Neural progenitor cell (in vitro differentiated cells): ENCODE measurements around the gene SQOR. TPM values are rescaled to one million over a fixed set of nuclear protein-coding genes. Genes with fewer than 3 reads are reported as not detected.

ENCODE experiments used
- DNase-seq: peaks from one replicate; pipeline ENCODE4 v3.0.0-alpha.2; 2016; ENCODE audit warnings: low spot score
- H2AFZ ChIP-seq: fragments of 200-600 bp; sonication (generic); replicated peaks from 2 replicates; pipeline ENCODE4 v1.6.1; 2016; ENCODE audit warnings: antibody characterized with exemption
- H3F3A ChIP-seq: fragments of 200-600 bp; sonication (generic); 2 replicates; pipeline ENCODE4 v1.6.1; 2016; ENCODE audit warnings: antibody characterized with exemption, low read depth
- H3K27ac ChIP-seq: fragments of 200-600 bp; sonication (generic); 2 replicates; pipeline ENCODE4 v1.5.1; 2016; ENCODE audit warnings: mild to moderate bottlenecking
- H3K27me3 ChIP-seq: fragments of 200-600 bp; sonication (generic); 2 replicates; pipeline ENCODE4 v1.6.1; 2016; ENCODE audit warnings: mild to moderate bottlenecking, moderate library complexity
- H3K36me3 ChIP-seq: fragments of 200-600 bp; sonication (generic); 2 replicates; pipeline ENCODE4 v1.5.1; 2016
- H3K4me1 ChIP-seq: fragments of 200-600 bp; sonication (generic); 2 replicates; pipeline ENCODE4 v1.6.1; 2016; ENCODE audit warnings: mixed run types
- H3K4me2 ChIP-seq: fragments of 200-600 bp; sonication (generic); 2 replicates; pipeline ENCODE4 v1.6.1; 2016
- H3K4me3 ChIP-seq: fragments of 200-600 bp; sonication (generic); 2 replicates; pipeline ENCODE4 v1.5.1; 2016
- H3K79me2 ChIP-seq: fragments of 200-600 bp; sonication (generic); 2 replicates; pipeline ENCODE4 v1.6.1; 2016; ENCODE audit warnings: low read depth
- H3K9ac ChIP-seq: fragments of 200-600 bp; sonication (generic); 2 replicates; pipeline ENCODE4 v1.6.1; 2016
- H3K9me3 ChIP-seq: fragments of 200-600 bp; sonication (generic); 2 replicates; pipeline ENCODE4 v1.5.1; 2016; ENCODE audit warnings: low read depth
- H4K20me1 ChIP-seq: fragments of 200-600 bp; sonication (generic); 2 replicates; pipeline ENCODE4 v1.6.1; 2016; ENCODE audit warnings: low read depth
- H3K27ac Mint-ChIP-seq: 3 replicates; pipeline ENCODE4 v1.8.0; 2021; ENCODE audit warnings: mixed read lengths
- H3K27me3 Mint-ChIP-seq: 2 replicates; pipeline ENCODE4 v1.8.0; 2022; ENCODE audit warnings: low read depth, mild to moderate bottlenecking, inconsistent platforms, moderate library complexity, mixed read lengths; ENCODE audit not compliant: insufficient read depth
- H3K36me3 Mint-ChIP-seq: 3 replicates; pipeline ENCODE4 v1.8.0; 2021; ENCODE audit warnings: mixed read lengths
- H3K4me1 Mint-ChIP-seq: 3 replicates; pipeline ENCODE4 v1.8.0; 2021; ENCODE audit warnings: mixed read lengths
- H3K4me3 Mint-ChIP-seq: 3 replicates; pipeline ENCODE4 v1.8.0; 2021; ENCODE audit warnings: mild to moderate bottlenecking, moderate library complexity, mixed read lengths
- H3K9me3 Mint-ChIP-seq: 3 replicates; pipeline ENCODE4 v1.8.0; 2020; ENCODE audit warnings: mixed read lengths
- CTCF ChIP-seq: fragments of 200-600 bp; sonication (generic); IDR thresholded peaks from 2 replicates; pipeline ENCODE4 v1.5.1; 2017; ENCODE audit warnings: antibody characterized with exemption, mild to moderate bottlenecking
- EZH2 ChIP-seq: fragments of 200-600 bp; sonication (generic); IDR thresholded peaks from 2 replicates; pipeline ENCODE4 v1.6.1; 2017; ENCODE audit warnings: antibody characterized with exemption, mild to moderate bottlenecking, moderate library complexity
- EZH2phosphoT487 ChIP-seq: fragments of 200-600 bp; sonication (generic); IDR thresholded peaks from 2 replicates; pipeline ENCODE4 v1.6.1; 2017; ENCODE audit warnings: antibody characterized with exemption
- total RNA-seq: library from RNA; depleted of rRNA; stranded (reverse); fragments of >200 nt; gene quantifications from 2 replicates; pipeline ENCODE4 v1.2.3, GENCODE V29; 2015; ENCODE audit warnings: low replicate concordance

SQOR gene
- total RNA-seq, 1 donor from 2014 or later, result 0.73 TPM

DNA sequence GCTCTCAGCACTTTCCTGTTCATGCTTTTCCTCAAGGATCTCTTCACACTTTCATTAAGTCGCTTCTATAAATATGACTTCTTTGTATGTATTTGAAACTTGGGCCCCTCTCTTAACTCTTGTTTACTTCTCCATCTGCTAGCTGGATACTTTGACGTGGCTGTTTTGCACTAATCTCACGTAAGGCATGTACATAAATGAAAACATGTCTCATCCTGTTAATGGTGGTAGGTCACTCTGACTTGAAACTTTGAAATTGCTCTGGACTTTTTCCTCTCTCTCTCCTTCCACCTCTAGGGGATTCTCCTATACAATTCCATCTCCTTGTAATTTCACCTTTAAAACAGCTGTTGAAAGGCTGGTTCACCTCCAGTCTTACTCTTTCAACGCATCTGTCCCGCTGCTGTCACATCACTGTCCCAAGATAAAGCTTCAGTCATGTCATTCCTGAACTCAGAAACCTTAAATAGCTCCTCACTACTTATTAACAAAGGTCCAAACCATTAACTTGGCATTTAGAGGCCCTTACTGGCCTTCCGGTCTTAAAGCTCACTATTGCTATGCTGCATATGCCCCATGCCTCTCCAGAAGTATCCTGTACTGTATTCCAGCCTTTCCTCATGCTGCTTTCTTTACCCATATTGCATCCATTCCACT is 46.5 kb upstream of the SQOR start:
- peak overlapping the region; percentile 98 for H3K4me3 Mint-ChIP-seq
- Histone ChIP-seq H3K9ac (peak overlapping the region; percentile 90), H3F3A (peaks cover 17% of the 10 kb centered on the region), H3K4me1 (peaks cover 17% of the 10 kb centered on the region), H3K36me3 (no peaks in the 10 kb centered on the region), H3K27ac (peak overlapping the region; percentile 99), H3K79me2 (peaks cover 75% of the 10 kb centered on the region), H3K4me3 (peak overlapping the region; percentile 90), H3K27me3 (no peaks in the 10 kb centered on the region), H3K4me2 (peak overlapping the region; percentile 95), H4K20me1 (no peaks in the 10 kb centered on the region), H3K9me3 (no peaks in the 10 kb centered on the region), H2AFZ (no peak overlapping the region)
- H3K27me3 Mint-ChIP-seq, result no peaks in the 10 kb centered on the region
- H3K4me1 Mint-ChIP-seq, result peaks cover 24% of the 10 kb centered on the region
- H3K27ac Mint-ChIP-seq, result peak overlapping the region; percentile 79
- H3K36me3 Mint-ChIP-seq, result peaks cover 6% of the 10 kb centered on the region
- H3K9me3 Mint-ChIP-seq, result no peaks in the 10 kb centered on the region
- TF ChIP-seq EZH2 (no peak), EZH2phosphoT487 (no peak), CTCF (no peak)
- DNase-seq, result no peak

- Histone ChIP-seq H3K4me2 (peak overlapping the region; percentile 95), H3K4me3 (peak overlapping the region; percentile 90), H3K4me1 (peaks cover 17% of the 10 kb centered on the region), H3F3A (peaks cover 17% of the 10 kb centered on the region), H3K79me2 (peaks cover 82% of the 10 kb centered on the region), H3K9me3 (no peaks in the 10 kb centered on the region), H3K36me3 (no peaks in the 10 kb centered on the region), H3K27me3 (no peaks in the 10 kb centered on the region), H3K27ac (no peak overlapping the region), H4K20me1 (no peaks in the 10 kb centered on the region), H2AFZ (no peak overlapping the region), H3K9ac (no peak overlapping the region)
- H3K36me3 Mint-ChIP-seq, result peaks cover 10% of the 10 kb centered on the region
- H3K9me3 Mint-ChIP-seq, result no peaks in the 10 kb centered on the region
- peaks cover 24% of the 10 kb centered on the region for H3K4me1 Mint-ChIP-seq
- DNase-seq, result no peak
- peak overlapping the region; percentile 1 for H3K4me3 Mint-ChIP-seq
- no peak for TF ChIP-seq CTCF
- H3K27me3 Mint-ChIP-seq, result no peaks in the 10 kb centered on the region
- H3K27ac Mint-ChIP-seq, result no peak overlapping the region
These were observed 45.6 kb upstream of the SQOR start for GRCh38 chr15:45589256-45589655.

DNA sequence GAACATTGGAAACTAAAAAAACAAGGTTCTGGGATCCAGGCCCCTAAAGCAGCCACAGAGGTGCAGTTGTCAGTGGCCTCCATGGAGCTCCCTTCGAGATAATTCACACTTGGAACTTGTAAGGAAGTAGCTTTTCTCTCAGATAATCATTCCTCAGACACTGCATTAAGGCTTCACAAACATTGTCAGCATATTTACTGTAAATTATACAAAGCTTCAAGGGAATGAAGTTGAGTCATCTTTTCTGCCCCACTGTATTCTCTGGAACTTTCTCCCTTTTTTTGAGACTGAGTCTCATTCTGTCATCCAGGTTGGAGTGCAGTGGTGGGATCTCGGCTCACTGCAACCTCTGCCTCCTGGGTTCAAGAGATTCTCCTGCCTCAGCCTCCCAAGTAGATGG is 40.5 kb upstream of the SQOR start:
- Histone ChIP-seq H3K36me3 (peaks cover 17% of the 10 kb centered on the region), H3K4me2 (no peak overlapping the region), H3F3A (no peaks in the 10 kb centered on the region), H2AFZ (no peak overlapping the region), H3K9ac (no peak overlapping the region), H3K27ac (no peak overlapping the region), H4K20me1 (no peaks in the 10 kb centered on the region), H3K4me3 (no peak overlapping the region), H3K27me3 (no peaks in the 10 kb centered on the region), H3K9me3 (no peaks in the 10 kb centered on the region), H3K79me2 (peaks cover 78% of the 10 kb centered on the region), H3K4me1 (no peaks in the 10 kb centered on the region)
- peaks cover 2% of the 10 kb centered on the region for H3K4me1 Mint-ChIP-seq
- TF ChIP-seq CTCF (no peak), EZH2phosphoT487 (no peak), EZH2 (no peak)
- no peak for DNase-seq
- H3K4me3 Mint-ChIP-seq, result no peak overlapping the region
- no peak overlapping the region for H3K27ac Mint-ChIP-seq
- H3K27me3 Mint-ChIP-seq, result no peaks in the 10 kb centered on the region
- H3K9me3 Mint-ChIP-seq, result peaks cover 19% of the 10 kb centered on the region
- peaks cover 31% of the 10 kb centered on the region for H3K36me3 Mint-ChIP-seq
